HepG2 (cell line): ENCODE measurements around the gene FBLL1. TPM values are rescaled to one million over a fixed set of nuclear protein-coding genes. Genes with fewer than 3 reads are reported as not detected.

ENCODE experiments used
- AGO2 ChIP-seq: fragments of 200-400 bp; formaldehyde crosslinking; optimal IDR thresholded peaks from 2 replicates; pipeline ENCODE3; 2017; ENCODE audit warnings: mild to moderate bottlenecking, low read depth, low read length, moderate library complexity
- ATF7-NPFF ChIP-seq: sonication (generic); formaldehyde crosslinking; IDR thresholded peaks from 2 replicates; pipeline ENCODE4 v1.8.1; 2023; ENCODE audit warnings: mild to moderate bottlenecking, low read depth, missing genetic modification reagents, moderate library complexity
- HDAC2 ChIP-seq: sonication (generic); formaldehyde crosslinking; IDR thresholded peaks from 2 replicates; pipeline ENCODE4 v1.4.0; 2020; ENCODE audit warnings: missing genetic modification reagents
- NFAT5 ChIP-seq: sonication (generic); formaldehyde crosslinking; IDR thresholded peaks from 2 replicates; pipeline ENCODE4 v1.4.0; 2020; ENCODE audit warnings: missing genetic modification reagents
- NFKBIZ ChIP-seq: IDR thresholded peaks from 2 replicates; pipeline ENCODE4 v1.6.1; 2018; ENCODE audit warnings: missing genetic modification reagents, missing compliant biosample characterization
- NFYC ChIP-seq: IDR thresholded peaks from 2 replicates; pipeline ENCODE4 v1.6.1; 2016; ENCODE audit warnings: missing genetic modification reagents, missing compliant biosample characterization
- ZFP36L1 ChIP-seq: sonication (generic); formaldehyde crosslinking; IDR thresholded peaks from 2 replicates; pipeline ENCODE4 v1.8.0; 2022; ENCODE audit warnings: mild to moderate bottlenecking, missing genetic modification reagents, moderate library complexity
- ZNF441 ChIP-seq: sonication (generic); formaldehyde crosslinking; IDR thresholded peaks from 2 replicates; pipeline ENCODE4 v1.7.0; 2021; ENCODE audit warnings: missing genetic modification reagents, borderline replicate concordance
- ZNF605 ChIP-seq: sonication (generic); formaldehyde crosslinking; IDR thresholded peaks from 2 replicates; pipeline ENCODE4 v1.8.0; 2022; ENCODE audit warnings: mild to moderate bottlenecking, missing genetic modification reagents
- polyA plus RNA-seq, 8 experiments: library from polyadenylated mRNA; depleted of rRNA in 3 of 8; stranded (reverse) in 7 of 8; unstranded in 1 of 8; fragments of >200 nt; fragmentation: Illumina TruSeq in 4 of 8; extraction: Trizol in 4 of 8; gene quantifications; 2 replicates each; pipeline versions ENCODE4 v1.2.1 to v1.2.3, GENCODE V29; 2011 to 2016; ENCODE audit warnings: low read depth in 4 of 8, missing spikeins in 1 of 8, mixed read lengths in 1 of 8; ENCODE audit not compliant: insufficient read depth in 1 of 8
- total RNA-seq, 5 experiments: library from RNA; depleted of rRNA; stranded (reverse); fragments of >200 nt; fragmentation: Illumina TruSeq; extraction: Trizol; gene quantifications; 2 replicates each; pipeline ENCODE4 v1.2.3, GENCODE V29; 2016; ENCODE audit warnings: low read depth in 1 of 5
- TF ChIP-seq, protein P1 (sequence below): sonication (generic); formaldehyde crosslinking; IDR thresholded peaks from 2 replicates; pipeline ENCODE4 v1.5.1; 2020; ENCODE audit warnings: mild to moderate bottlenecking, missing genetic modification reagents, moderate library complexity
- TF ChIP-seq, protein P2 (sequence below): sonication (generic); formaldehyde crosslinking; IDR thresholded peaks from 2 replicates; pipeline ENCODE4 v1.5.0; 2020; ENCODE audit warnings: missing genetic modification reagents, mild to moderate bottlenecking, borderline replicate concordance
- TF ChIP-seq, protein P3 (sequence below): sonication (generic); formaldehyde crosslinking; IDR thresholded peaks from 2 replicates; pipeline ENCODE4 v1.4.0; 2020; ENCODE audit warnings: missing genetic modification reagents

FBLL1 gene
- total and polyA plus RNA-seq, 2 of the 13 experiments (the other 11 are each of a cell fraction or from before 2014, with no cell fraction given) = 0.17 to 0.18 TPM

DNA sequence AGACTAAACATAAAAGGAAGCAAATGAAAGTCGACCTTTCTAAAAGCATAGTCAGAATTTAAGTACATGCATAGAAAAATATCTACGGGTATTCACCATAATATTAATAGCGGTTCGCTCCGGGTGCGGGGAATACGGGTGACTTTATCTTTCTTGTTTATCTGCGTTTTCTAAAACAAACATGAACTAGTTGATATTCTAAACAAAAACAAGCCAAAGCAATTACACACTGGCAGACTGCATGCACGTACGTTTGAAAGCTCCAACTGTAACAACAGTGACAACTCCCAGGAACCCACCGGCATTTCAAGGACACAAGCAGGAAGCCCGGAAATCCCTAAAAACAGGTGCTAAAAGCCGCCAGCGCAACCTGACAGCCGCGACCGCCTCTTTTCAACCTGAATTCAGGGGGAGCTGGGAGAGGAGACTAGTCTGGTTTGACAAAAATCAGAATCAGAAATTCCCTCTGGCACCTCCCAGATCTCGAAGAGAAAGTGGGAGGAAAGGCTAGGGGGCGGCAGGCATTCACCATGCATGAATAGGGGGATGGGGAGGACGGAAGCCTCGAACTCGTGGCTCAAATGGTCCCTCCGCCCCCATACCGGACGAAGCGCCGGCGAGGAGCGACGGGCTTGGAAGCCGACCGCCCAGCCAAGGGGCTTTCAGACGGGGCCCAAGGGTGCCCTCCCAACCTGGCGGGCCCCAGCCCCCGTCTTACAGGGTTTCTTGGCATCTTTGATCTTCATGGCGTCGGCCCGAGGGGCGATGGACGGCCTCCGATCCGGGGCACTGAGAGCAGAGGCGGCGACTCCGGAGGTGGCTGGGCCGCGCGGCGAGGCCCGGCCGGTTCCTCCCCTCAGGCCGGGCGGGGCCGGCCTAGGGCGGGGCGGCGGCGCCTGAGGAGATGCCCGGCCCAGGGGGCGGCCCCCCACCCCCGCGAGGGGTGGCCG, 49.7 kb downstream of the FBLL1 start, which contains the start of gene PANK3 (continued):
- TF ChIP-seq NFAT5 (CRISPR knock-in tag) = peak; percentile 46; the same call in 1 of the 2 replicates
- TF ChIP-seq ZFP36L1 = peak; percentile 23
- TF ChIP-seq HDAC2 = 0 out of 2 replicates have a peak, but pooled peaks have one; percentile 25
- TF ChIP-seq ZNF605 (CRISPR knock-in tag) = 0 out of 2 replicates have a peak, but pooled peaks have one; percentile 10
- no peak; the same call in 1 of the 2 replicates for TF ChIP-seq NFKBIZ
- 0 out of 2 replicates have a peak, but pooled peaks have one; percentile 23 for TF ChIP-seq ATF7-NPFF
- TF ChIP-seq NFYC (CRISPR knock-in tag) = 0 out of 2 replicates have a peak, but pooled peaks have one; percentile 21
- TF ChIP-seq, protein P1, sequence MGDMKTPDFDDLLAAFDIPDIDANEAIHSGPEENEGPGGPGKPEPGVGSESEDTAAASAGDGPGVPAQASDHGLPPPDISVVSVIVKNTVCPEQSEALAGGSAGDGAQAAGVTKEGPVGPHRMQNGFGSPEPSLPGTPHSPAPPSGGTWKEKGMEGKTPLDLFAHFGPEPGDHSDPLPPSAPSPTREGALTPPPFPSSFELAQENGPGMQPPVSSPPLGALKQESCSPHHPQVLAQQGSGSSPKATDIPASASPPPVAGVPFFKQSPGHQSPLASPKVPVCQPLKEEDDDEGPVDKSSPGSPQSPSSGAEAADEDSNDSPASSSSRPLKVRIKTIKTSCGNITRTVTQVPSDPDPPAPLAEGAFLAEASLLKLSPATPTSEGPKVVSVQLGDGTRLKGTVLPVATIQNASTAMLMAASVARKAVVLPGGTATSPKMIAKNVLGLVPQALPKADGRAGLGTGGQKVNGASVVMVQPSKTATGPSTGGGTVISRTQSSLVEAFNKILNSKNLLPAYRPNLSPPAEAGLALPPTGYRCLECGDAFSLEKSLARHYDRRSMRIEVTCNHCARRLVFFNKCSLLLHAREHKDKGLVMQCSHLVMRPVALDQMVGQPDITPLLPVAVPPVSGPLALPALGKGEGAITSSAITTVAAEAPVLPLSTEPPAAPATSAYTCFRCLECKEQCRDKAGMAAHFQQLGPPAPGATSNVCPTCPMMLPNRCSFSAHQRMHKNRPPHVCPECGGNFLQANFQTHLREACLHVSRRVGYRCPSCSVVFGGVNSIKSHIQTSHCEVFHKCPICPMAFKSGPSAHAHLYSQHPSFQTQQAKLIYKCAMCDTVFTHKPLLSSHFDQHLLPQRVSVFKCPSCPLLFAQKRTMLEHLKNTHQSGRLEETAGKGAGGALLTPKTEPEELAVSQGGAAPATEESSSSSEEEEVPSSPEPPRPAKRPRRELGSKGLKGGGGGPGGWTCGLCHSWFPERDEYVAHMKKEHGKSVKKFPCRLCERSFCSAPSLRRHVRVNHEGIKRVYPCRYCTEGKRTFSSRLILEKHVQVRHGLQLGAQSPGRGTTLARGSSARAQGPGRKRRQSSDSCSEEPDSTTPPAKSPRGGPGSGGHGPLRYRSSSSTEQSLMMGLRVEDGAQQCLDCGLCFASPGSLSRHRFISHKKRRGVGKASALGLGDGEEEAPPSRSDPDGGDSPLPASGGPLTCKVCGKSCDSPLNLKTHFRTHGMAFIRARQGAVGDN (CRISPR knock-in tag) = peak; percentile 63
- TF ChIP-seq ZNF441 (CRISPR knock-in tag) = no peak
- TF ChIP-seq, protein P2, sequence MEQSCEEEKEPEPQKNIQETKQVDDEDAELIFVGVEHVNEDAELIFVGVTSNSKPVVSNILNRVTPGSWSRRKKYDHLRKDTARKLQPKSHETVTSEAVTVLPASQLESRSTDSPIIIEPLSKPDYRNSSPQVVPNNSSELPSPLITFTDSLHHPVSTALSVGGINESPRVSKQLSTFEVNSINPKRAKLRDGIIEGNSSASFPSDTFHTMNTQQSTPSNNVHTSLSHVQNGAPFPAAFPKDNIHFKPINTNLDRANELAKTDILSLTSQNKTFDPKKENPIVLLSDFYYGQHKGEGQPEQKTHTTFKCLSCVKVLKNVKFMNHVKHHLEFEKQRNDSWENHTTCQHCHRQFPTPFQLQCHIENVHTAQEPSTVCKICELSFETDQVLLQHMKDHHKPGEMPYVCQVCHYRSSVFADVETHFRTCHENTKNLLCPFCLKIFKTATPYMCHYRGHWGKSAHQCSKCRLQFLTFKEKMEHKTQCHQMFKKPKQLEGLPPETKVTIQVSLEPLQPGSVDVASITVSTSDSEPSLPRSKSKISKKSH = no peak
- TF ChIP-seq, protein P3, sequence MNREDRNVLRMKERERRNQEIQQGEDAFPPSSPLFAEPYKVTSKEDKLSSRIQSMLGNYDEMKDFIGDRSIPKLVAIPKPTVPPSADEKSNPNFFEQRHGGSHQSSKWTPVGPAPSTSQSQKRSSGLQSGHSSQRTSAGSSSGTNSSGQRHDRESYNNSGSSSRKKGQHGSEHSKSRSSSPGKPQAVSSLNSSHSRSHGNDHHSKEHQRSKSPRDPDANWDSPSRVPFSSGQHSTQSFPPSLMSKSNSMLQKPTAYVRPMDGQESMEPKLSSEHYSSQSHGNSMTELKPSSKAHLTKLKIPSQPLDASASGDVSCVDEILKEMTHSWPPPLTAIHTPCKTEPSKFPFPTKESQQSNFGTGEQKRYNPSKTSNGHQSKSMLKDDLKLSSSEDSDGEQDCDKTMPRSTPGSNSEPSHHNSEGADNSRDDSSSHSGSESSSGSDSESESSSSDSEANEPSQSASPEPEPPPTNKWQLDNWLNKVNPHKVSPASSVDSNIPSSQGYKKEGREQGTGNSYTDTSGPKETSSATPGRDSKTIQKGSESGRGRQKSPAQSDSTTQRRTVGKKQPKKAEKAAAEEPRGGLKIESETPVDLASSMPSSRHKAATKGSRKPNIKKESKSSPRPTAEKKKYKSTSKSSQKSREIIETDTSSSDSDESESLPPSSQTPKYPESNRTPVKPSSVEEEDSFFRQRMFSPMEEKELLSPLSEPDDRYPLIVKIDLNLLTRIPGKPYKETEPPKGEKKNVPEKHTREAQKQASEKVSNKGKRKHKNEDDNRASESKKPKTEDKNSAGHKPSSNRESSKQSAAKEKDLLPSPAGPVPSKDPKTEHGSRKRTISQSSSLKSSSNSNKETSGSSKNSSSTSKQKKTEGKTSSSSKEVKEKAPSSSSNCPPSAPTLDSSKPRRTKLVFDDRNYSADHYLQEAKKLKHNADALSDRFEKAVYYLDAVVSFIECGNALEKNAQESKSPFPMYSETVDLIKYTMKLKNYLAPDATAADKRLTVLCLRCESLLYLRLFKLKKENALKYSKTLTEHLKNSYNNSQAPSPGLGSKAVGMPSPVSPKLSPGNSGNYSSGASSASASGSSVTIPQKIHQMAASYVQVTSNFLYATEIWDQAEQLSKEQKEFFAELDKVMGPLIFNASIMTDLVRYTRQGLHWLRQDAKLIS = peak; percentile 63; the same call in 1 of the 2 replicates
- TF ChIP-seq AGO2 = peak; percentile 85
